H1 (cell line): ENCODE measurements around the gene GPR26. TPM values are rescaled to one million over a fixed set of nuclear protein-coding genes. Genes with fewer than 3 reads are reported as not detected.

Experiments
- polyA plus RNA-seq, 7 experiments: library from polyadenylated mRNA; depleted of rRNA in 3 of 7; stranded (reverse) in 5 of 7; unstranded in 2 of 7; fragments of >200 nt in 5 of 7; fragments of 200-250 nt in 2 of 7; gene quantifications; 1 replicate in 5 of 7; 2 replicates in 1 of 7; 4 replicates in 1 of 7; pipeline versions ENCODE4 v1.2.1 to v1.2.3, GENCODE V29; 2011 to 2013; ENCODE audit warnings: missing spikeins in 2 of 7, mixed read lengths in 2 of 7
- total RNA-seq: library from RNA; stranded (reverse); fragmentation: NEBNext Ultra II Directional; extraction: Animal tissue kit (Norgen Biotek cat#: 25700); gene quantifications from 2 replicates; pipeline ENCODE4 v1.2.1, GENCODE V29; 2021

Gene GPR26
- total and polyA plus RNA-seq, 2 of the 8 experiments (the other 6 are each of a cell fraction or from before 2014, with no cell fraction given): 0.09 to 0.21 TPM

Other genes starting within 250 kb of the GPR26 start
- 2.5 and 2.9 TPM in 2 replicates for gene CPXM2, start 225.5 kb downstream of the GPR26 start, total RNA-seq
- gene CPXM2, start 225.5 kb downstream of the GPR26 start, polyA plus RNA-seq (2011; rRNA removed): 2.3 and 2.4 TPM in 2 replicates